ENCODE results near the gene ATP2A2.

ATP2A2 gene

GRCh38 chr12:110289044-110289710 is 8.1 kb downstream of the ATP2A2 start:
- no peak overlapping the region for H3K4me3 ChIP-seq (ENCODE audit: control insufficient read depth, low read depth, low read length)
- no peak for TF ChIP-seq CTCF (IDR thresholded peaks at IDR 0.05; ENCODE audit: control insufficient read depth, insufficient read depth, low read depth, low read length, missing control alignments)
- no peak for DNase-seq (ENCODE audit: low read depth)

GRCh38 chr12:110289711-110290078 is 8.6 kb downstream of the ATP2A2 start:
- H3K4me3 ChIP-seq (ENCODE audit: control insufficient read depth, low read depth, low read length) = no peak overlapping the region
- DNase-seq (ENCODE audit: low read depth) = no peak
- TF ChIP-seq CTCF (IDR thresholded peaks at IDR 0.05; ENCODE audit: control insufficient read depth, insufficient read depth, low read depth, low read length, missing control alignments) = no peak

GRCh38 chr12:110301065-110301806 is 20.2 kb downstream of the ATP2A2 start:
- no peak overlapping the region for H3K4me3 ChIP-seq (ENCODE audit: control insufficient read depth, low read depth, low read length)
- TF ChIP-seq CTCF (IDR thresholded peaks at IDR 0.05; ENCODE audit: control insufficient read depth, insufficient read depth, low read depth, low read length, missing control alignments) = no peak
- DNase-seq (ENCODE audit: low read depth) = no peak

GRCh38 chr12:110304061-110304551 is 23.1 kb downstream of the ATP2A2 start:
- no peak for DNase-seq (ENCODE audit: low read depth)
- TF ChIP-seq CTCF (IDR thresholded peaks at IDR 0.05; ENCODE audit: control insufficient read depth, insufficient read depth, low read depth, low read length, missing control alignments) = no peak
- no peak overlapping the region for H3K4me3 ChIP-seq (ENCODE audit: control insufficient read depth, low read depth, low read length)

GRCh38 chr12:110307372-110307771 is 26.3 kb downstream of the ATP2A2 start:
- DNase-seq (ENCODE audit: low read depth) = no peak
- H3K4me3 ChIP-seq (ENCODE audit: control insufficient read depth, low read depth, low read length) = no peak overlapping the region
- no peak for TF ChIP-seq CTCF (IDR thresholded peaks at IDR 0.05; ENCODE audit: control insufficient read depth, insufficient read depth, low read depth, low read length, missing control alignments)

GRCh38 chr12:110310763-110311162 is 29.7 kb downstream of the ATP2A2 start:
- TF ChIP-seq CTCF (IDR thresholded peaks at IDR 0.05; ENCODE audit: control insufficient read depth, insufficient read depth, low read depth, low read length, missing control alignments) = no peak
- DNase-seq (ENCODE audit: low read depth) = no peak
- H3K4me3 ChIP-seq (ENCODE audit: control insufficient read depth, low read depth, low read length) = no peak overlapping the region
